Activated T-cell treated with anti-CD3 and anti-CD28 coated beads, Interleukin-2, amount 50 U/mL, for 48 hours (primary cell): Measurements from ENCODE around the gene DDX5.
A peak's percentile ranks its signal among the peaks of the same experiment; 100 is the strongest.
"Not testable (repeated sequence)": the region's sequence is repeated elsewhere in the genome, so short reads cannot be mapped to it uniquely, and the experiment has no call there.

Experiments
- DNase-seq, 2 experiments: peaks; one replicate each; pipeline ENCODE4 v3.0.0-alpha.2; 2020

The DDX5 gene

GRCh38 chr17:64506576-64507412 is 705 bp upstream of the DDX5 start, which contains the start of gene CEP95:
CEP95 (plus strand) TSS chr17:64506977; CDS start chr17:64507098, 121 bp downstream.
- DNase-seq = peak; percentile 95 to 97

GRCh38 chr17:64505340-64506200 is 519 bp downstream of the DDX5 start:
- DNase-seq = peak; percentile 84 to 87

GRCh38 chr17:64504769-64505339 is 1.2 kb downstream of the DDX5 start:
- DNase-seq = no peak

DNA sequence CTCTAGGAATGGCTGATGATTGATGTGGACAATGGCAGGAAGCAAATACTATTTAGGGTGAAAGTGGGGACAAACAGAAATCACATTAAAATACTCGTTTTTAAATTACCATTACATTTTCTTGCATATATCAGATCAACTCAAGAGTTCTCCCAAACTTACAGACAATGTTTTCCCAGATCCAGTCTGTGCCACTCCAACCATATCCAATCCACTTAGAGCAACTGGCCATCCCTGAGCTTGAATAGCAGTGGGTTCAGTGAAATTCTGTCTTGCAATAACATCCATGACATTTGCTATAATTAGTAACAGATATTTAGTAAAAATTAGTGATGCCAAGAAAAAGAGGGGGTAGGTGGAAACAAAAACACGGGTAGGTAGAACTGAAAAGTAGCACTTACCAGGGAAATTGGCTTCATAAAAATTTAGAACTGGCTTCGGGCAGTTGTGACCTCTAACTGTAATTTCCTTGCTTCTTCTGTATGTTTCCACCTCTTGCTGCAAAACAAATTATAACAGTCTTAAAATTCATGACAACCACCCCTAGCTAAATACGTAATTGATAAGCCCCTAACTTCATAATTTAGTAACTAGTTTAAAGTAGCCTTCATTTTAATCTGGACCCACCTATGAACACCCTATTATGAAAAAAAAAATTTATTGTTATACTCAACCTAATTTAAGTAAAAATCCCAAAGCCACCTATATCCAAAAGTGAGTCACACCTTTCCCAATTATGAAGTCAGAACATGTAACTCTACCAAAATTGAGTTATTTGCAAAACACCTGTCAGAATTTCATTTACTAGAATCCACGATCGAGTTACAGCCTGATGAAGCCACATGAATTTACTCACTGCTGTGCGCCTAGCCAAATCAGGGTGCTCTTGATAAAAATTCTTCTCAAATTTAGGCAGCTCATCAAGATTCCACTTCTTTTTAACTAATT is 2.0 kb downstream of the DDX5 start:
- no peak for DNase-seq

DNA sequence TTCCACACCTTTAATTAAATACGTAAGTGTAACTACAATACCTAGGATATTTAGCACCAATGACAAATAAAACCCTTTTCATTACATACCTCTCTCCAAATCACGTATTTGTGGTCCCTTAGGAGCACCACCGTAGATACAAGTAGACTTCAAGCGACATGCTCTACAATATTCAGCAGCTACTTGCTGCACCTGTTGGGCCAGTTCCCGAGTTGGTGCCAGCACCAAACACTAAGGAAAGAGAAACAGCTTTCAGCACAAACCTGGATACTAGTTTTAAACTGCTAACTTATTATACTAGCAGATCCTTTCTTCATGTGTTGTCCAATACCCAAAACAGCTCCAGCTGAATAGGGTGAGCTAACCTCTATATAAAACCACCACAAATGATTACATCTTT is 2.7 kb downstream of the DDX5 start:
- no peak for DNase-seq

DNA sequence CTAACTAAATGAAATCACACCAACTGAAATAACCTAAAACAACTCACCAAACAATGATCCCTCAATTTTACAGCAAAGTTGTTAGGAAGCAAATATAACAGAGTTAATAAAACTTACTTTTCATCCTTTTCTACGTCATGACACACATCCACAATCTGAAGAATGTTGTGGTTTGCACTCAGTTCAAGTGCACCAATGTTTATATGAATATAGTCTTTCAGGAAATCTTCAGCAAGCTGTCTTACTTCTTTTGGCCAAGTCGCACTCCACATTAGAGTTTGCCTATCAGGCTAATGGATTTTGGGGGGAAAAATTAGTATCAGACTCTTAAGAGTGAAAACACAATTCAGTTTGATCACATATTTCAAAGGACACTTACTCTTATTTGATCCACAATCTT is 3.3 kb downstream of the DDX5 start:
- DNase-seq = no peak

DNA sequence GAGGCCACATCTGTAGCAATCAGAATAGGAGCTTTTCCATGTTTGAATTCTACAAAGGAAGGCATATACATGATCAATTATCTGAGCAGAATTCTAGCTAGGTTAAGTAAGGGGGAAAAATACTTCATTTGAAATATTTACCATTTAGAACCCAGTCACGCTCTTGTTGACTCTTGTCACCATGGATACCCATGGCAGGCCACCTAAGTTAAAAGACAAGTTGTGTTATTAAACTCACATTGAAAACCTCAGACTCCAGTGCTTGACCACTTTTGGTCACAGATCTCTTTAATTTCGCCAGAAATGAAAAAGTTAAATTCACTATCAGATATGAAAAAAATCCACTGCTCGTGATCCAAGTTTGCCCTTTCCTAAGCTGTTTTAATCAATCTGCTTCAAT is 4.1 kb downstream of the DDX5 start:
- no peak for DNase-seq

DNA sequence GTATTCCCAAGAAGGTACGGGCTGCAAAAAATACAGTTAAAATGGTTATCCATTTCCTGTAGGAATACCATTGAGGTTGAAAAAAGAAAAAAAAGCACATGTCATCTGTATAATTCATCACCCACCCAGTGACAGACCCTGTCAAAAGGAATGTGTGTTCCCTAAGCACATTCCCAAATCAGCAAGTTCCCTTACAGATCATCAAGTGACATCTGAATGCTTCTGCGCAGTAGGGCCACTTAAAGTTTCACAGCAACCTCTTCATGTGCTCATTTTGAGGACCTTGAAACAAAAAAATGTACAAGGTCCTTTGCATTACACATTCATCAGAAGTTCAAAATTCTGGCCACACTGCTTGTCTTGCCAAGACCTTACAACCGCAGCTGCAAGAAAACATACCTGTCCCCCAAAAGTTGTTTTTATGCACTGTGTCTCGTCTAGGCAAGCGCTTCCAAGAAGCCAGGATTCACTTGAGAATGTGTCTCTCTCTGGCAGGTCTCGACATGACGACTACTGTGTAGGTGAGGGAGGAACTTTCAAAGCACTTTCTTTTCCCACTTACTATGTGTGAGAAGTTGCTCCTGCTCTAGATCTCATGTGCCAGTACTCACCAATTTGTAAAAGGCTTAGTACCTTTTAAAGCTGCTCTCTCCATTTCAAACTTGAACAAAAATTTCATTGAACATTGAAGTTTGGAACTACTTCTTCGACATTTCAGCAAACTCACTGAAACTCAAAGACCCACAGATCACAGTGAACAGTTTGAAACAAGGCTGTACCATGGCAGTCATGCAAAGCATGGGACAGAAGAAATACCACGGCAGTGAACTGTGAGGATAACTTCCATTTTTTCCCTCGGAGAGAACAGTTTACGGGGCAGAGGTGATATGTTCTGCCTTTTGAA is 5.0 kb downstream of the DDX5 start:
- no peak for DNase-seq

- DNase-seq = no peak
These were observed 5.6 kb downstream of the DDX5 start for GRCh38 chr17:64500487-64500859.

DNA sequence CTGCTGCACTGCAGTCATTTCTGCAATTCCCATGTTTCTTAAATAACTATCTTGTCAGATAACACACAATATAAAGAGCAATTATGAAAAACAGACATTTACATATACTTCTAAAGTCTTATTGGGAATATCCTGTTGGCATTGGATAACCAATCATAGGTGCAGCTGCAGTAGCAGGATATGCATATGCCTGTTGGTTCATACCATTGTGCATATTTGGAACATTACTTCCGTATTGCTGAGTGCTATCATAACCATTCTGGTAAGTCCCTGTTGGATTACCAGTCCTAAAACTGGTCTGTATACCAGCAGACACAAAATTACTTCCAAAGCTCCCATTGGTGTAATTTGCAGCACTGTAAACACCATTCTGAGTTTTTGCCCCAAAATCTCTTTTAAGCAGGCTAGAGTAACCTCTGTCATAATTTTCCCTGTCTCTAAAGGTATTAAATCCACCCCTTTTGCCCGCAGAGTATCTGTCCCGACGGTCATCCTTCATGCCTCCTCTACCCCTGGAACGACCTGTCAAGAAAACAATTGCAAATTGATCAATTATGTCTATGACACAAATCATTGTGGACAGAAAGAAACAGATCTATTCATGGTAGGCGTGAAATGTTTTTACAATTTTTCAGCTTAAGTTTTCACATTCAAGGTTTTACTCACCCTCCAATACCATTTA is 6.1 kb downstream of the DDX5 start:
- no peak for DNase-seq

GRCh38 chr17:64498308-64499203 is 7.5 kb downstream of the DDX5 start:
- no peak for DNase-seq

GRCh38 chr17:64497565-64498035 is 8.5 kb downstream of the DDX5 start:
- no peak for DNase-seq

GRCh38 chr17:64496786-64497564 is 9.1 kb downstream of the DDX5 start, which contains the start of gene POLG2:
POLG2 (minus strand) TSS chr17:64497054; CDS start chr17:64496968, 86 bp downstream.
- DNase-seq = peak; percentile 97

GRCh38 chr17:64496348-64496785 is 9.7 kb downstream of the DDX5 start:
- DNase-seq = no peak

DNA sequence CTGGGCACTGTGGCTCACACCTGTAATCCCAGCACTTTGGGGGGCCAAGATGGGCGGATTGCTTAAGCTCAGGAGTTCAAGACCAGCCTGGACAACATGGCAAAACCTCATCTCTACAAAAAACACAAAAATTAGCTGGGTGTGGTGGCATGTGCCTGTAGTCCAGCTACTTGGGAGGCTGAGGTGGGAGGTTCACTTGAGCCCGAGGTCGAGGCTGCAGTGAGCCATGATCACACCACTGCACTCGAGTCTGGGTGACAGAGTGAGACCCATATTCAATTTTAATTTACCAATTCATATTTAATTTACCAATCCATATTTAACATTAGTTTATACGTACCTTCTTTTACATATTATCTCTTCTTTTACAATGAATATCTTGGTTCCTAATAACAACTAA is 10.8 kb downstream of the DDX5 start:
- not testable (repeated sequence) for DNase-seq

DNA sequence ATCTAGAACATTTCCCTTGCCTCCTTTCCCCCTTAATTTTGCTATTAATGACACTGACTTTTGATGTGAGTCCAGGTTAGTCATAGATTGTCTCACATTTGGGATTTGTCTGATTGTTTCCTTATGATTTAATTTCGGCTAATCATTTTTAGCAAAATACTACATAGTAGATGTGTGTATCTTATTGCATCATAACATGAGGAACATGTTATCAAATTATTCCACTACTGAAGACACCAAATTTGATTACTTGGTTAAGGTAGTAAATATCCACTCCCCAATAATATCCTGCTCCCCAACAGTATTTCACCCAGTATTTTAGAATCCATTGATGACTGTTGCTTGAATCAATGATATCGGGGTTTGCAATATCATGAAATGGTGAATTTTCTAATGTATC is 12.0 kb downstream of the DDX5 start:
- no peak for DNase-seq

DNA sequence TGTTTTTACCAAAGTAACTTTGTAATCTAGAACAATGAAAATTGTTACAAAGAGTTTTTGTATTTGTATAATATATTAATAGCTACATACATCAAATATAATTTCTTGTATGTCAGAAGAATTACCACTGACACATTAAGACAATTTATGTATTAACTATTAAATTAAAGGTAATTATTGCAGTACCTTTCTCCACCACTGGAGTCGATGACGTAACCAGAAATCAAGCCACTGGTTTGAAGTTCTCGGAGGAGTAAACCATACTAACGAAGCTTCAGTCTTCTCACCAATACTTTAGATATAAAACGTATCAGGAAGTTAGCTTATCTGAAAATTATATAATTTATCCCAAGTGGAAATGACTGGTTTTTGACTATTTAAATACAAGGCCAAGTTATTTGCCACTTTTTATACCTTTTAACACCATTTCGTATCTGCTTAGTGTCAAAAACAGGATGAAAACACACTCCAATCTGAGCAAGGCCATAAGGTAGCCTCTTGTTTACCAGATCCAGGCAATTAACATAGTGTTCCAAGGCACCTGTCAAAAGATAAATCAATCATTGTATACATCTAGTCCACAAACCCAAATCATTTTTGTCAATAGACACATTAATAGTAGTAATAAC is 13.5 kb downstream of the DDX5 start:
- no peak for DNase-seq

- no peak for DNase-seq
These were observed 14.1 kb downstream of the DDX5 start for GRCh38 chr17:64491994-64492393.
